Endothelial cell of umbilical vein (primary cell): ENCODE results near the gene PLAC1. TPM values are rescaled to one million over a fixed set of nuclear protein-coding genes. Genes with fewer than 3 reads are reported as not detected.
A peak's percentile ranks its signal among the peaks of the same experiment; 100 is the strongest.

Source experiments
- BruUV-seq: library from RNA; stranded (reverse); fragments of 400-500 nt; replicated peaks from 2 replicates; lab custom pipeline; 2021; lab: Mats Ljungman, UMichigan
- CTCF ChIA-PET: fragments of 300-600, 350-600 bp; sonication (Branson Sonifier 250); formaldehyde crosslinking; loops from one replicate; lab custom pipeline; 2021; ENCODE audit warnings: antibody characterized with exemption, inconsistent platforms; lab: Charles Lee
- POLR2A ChIA-PET: fragments of 300-600, 350-600 bp; sonication (Branson Sonifier 250); formaldehyde crosslinking; loops from one replicate; lab custom pipeline; 2021; ENCODE audit warnings: antibody characterized with exemption, inconsistent platforms; lab: Charles Lee
- DNase-seq: peaks from one replicate; pipeline ENCODE4 v3.0.0-alpha.2; 2011; ENCODE audit warnings: low read depth, low spot score
- FAIRE-seq: peaks from 2 replicates; lab custom pipeline; 2011; peaks lifted over from hg19 to GRCh38; lab: Jason Lieb, UNC
- H2AFZ ChIP-seq: 2 replicates; pipeline ENCODE4 v1.6.0; 2012; ENCODE audit warnings: low read depth, low read length, control low read depth, inconsistent platforms
- H3K27ac ChIP-seq: 2 replicates; pipeline ENCODE4 v1.5.1; 2011; ENCODE audit warnings: low read depth, mild to moderate bottlenecking, control low read depth, low read length, moderate library complexity; ENCODE audit not compliant: insufficient read depth
- H3K27me3 ChIP-seq, 2 experiments: 2 replicates each; pipeline versions ENCODE4 v1.6.0 to v1.6.1; 2011; ENCODE audit warnings: low read length in 2 of 2, mixed read lengths in 1 of 2; ENCODE audit not compliant: control insufficient read depth in 2 of 2, insufficient read depth in 2 of 2
- H3K36me3 ChIP-seq, 2 experiments: 2 replicates in 1 of 2; 3 replicates in 1 of 2; pipeline ENCODE4 v1.5.1; 2011; ENCODE audit warnings: low read length in 2 of 2, mild to moderate bottlenecking in 1 of 2, moderate library complexity in 1 of 2; ENCODE audit not compliant: control insufficient read depth in 2 of 2, insufficient read depth in 2 of 2; ENCODE audit errors: extremely low read depth in 1 of 2
- H3K4me1 ChIP-seq: 3 replicates; pipeline ENCODE4 v1.5.1; 2011; ENCODE audit warnings: mild to moderate bottlenecking, low read length; ENCODE audit not compliant: control insufficient read depth, insufficient read depth; ENCODE audit errors: extremely low read depth
- H3K4me2 ChIP-seq: 2 replicates; pipeline ENCODE4 v1.6.1; 2011; ENCODE audit warnings: low read length, control low read depth, mixed read lengths; ENCODE audit not compliant: insufficient read depth
- H3K4me3 ChIP-seq, 3 experiments: fragments of 200-600 bp in 1 of 3; sonication (generic), shearing (Covaris generic) in 1 of 3; replicated peaks in 1 of 3; 2 replicates each; pipeline ENCODE4 v1.5.1; 2011 to 2016; ENCODE audit warnings: control low read depth in 3 of 3, low read length in 3 of 3, mild to moderate bottlenecking in 2 of 3, inconsistent platforms in 1 of 3, low read depth in 1 of 3, moderate library complexity in 1 of 3; ENCODE audit not compliant: insufficient read depth in 1 of 3
- H3K79me2 ChIP-seq: 2 replicates; pipeline ENCODE4 v1.6.0; 2012; ENCODE audit warnings: low read length, inconsistent platforms; ENCODE audit not compliant: control insufficient read depth, insufficient read depth
- H3K9ac ChIP-seq: replicated peaks from 2 replicates; pipeline ENCODE3; 2011; ENCODE audit warnings: low read length, control low read depth; ENCODE audit not compliant: insufficient read depth; ENCODE audit errors: extremely low read depth
- H3K9me1 ChIP-seq: replicated peaks from 3 replicates; pipeline ENCODE4 v1.6.0; 2011; ENCODE audit warnings: mild to moderate bottlenecking, low read length; ENCODE audit not compliant: control insufficient read depth, insufficient read depth; ENCODE audit errors: extremely low read depth
- H3K9me3 ChIP-seq: replicated peaks from 2 replicates; pipeline ENCODE4 v1.5.1; 2012; ENCODE audit warnings: low read length, inconsistent platforms; ENCODE audit not compliant: control insufficient read depth, insufficient read depth
- H4K20me1 ChIP-seq: replicated peaks from 2 replicates; pipeline ENCODE3; 2011; ENCODE audit warnings: mild to moderate bottlenecking, low read length; ENCODE audit not compliant: control insufficient read depth, insufficient read depth; ENCODE audit errors: extremely low read depth
- EZH2 ChIP-seq: IDR thresholded peaks from 2 replicates; pipeline ENCODE4 v1.6.1; 2012; ENCODE audit warnings: borderline replicate concordance, low read depth, mild to moderate bottlenecking, moderate library complexity, low read length, inconsistent platforms; ENCODE audit not compliant: severe bottlenecking
- FOS ChIP-seq: IDR thresholded peaks from 2 replicates; pipeline ENCODE4 v1.6.1; 2011; ENCODE audit warnings: mild to moderate bottlenecking, low read length, moderate library complexity, borderline replicate concordance; ENCODE audit not compliant: insufficient read depth
- GATA2 ChIP-seq: IDR thresholded peaks from 2 replicates; pipeline ENCODE4 v1.7.0; 2011; ENCODE audit warnings: low read depth, mild to moderate bottlenecking, moderate library complexity, mixed read lengths, low read length; ENCODE audit not compliant: insufficient read length, insufficient read depth
- JUN ChIP-seq: IDR thresholded peaks from 2 replicates; pipeline ENCODE4 v1.6.1; 2011; ENCODE audit warnings: borderline replicate concordance, low read depth; ENCODE audit not compliant: insufficient read length, insufficient read depth
- MYC ChIP-seq: IDR thresholded peaks from one replicate; pipeline ENCODE4 v1.6.1; 2011; ENCODE audit warnings: mild to moderate bottlenecking, low read depth, low read length
- POLR2A ChIP-seq: IDR thresholded peaks from 2 replicates; pipeline ENCODE4 v1.6.1; 2012; ENCODE audit warnings: low read depth, mild to moderate bottlenecking, control low read depth, low read length
- POLR2AphosphoS5 ChIP-seq: IDR thresholded peaks from 2 replicates; pipeline ENCODE4 v1.6.1; 2012; ENCODE audit warnings: low read depth, mild to moderate bottlenecking, control low read depth, low read length, moderate library complexity; ENCODE audit not compliant: insufficient read depth
- dilution Hi-C: fragments of 300-500 bp; cut with MboI; formaldehyde crosslinking; loops from one replicate; pipeline ENCODE4 v1.15.0; 2019; ENCODE audit warnings: low sequenced_read_pairs; ENCODE audit not compliant: extremely low pct_ligation_motif_present
- intact Hi-C: fragments of 100-400 bp; cut with micrococcal nuclease; formaldehyde crosslinking; loops from one replicate; pipeline ENCODE4 v1.10.0; 2022
- polyA plus RNA-seq, 4 experiments: library from polyadenylated mRNA; depleted of rRNA in 3 of 4; stranded (reverse) in 3 of 4; unstranded in 1 of 4; fragments of >200 nt; gene quantifications; 2 replicates each; pipeline versions ENCODE4 v1.2.1 to v1.2.3, GENCODE V29; 2011 to 2012; ENCODE audit warnings: missing spikeins in 1 of 4
- total RNA-seq: library from RNA; stranded (reverse); gene quantifications from 2 replicates; pipeline ENCODE4 v1.2.3, GENCODE V29; 2021
- TF ChIP-seq, protein P1 (sequence below), 2 donors: IDR thresholded peaks; 1 replicate in 1 of 2; 2 replicates in 1 of 2; pipeline ENCODE4 v1.5.1; 2011; ENCODE audit warnings: low read length in 2 of 2, mild to moderate bottlenecking in 2 of 2, moderate library complexity in 2 of 2, control low read depth in 1 of 2, inconsistent platforms in 1 of 2, low read depth in 1 of 2; ENCODE audit not compliant: insufficient read depth in 1 of 2; ENCODE audit errors: extremely low read depth in 1 of 2
- TF ChIP-seq, protein P2 (sequence below): IDR thresholded peaks from 2 replicates; pipeline ENCODE4 v1.6.1; 2011; ENCODE audit not compliant: insufficient read depth, insufficient read length

PLAC1 gene
- total and polyA plus RNA-seq, 2 donors (not counting 3 experiments of a cell fraction or from before 2014, with no cell fraction given) = 0.58 to 2.4 TPM

DNA sequence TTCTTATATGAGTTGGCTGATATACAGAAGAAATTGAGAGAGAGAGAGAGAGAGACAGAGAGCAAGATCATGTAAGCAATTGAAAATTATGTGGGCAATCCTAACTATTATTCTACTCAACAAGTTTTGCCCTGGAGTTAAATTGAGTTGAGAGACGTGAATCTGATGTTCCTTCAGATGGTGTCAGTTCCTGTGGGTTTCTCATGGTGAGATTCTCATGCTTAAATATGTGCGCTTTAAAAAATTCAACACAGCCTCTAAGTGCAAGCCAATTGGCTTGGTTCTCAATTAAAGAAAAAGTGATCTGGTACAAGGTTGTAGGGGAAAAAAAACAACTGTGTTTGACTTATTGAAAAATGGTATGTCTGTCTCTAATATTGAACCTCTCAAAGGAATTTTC, 35.4 kb upstream of the PLAC1 start:
- FAIRE-seq (no peak), DNase-seq (no peak)
- TF ChIP-seq, protein P1, sequence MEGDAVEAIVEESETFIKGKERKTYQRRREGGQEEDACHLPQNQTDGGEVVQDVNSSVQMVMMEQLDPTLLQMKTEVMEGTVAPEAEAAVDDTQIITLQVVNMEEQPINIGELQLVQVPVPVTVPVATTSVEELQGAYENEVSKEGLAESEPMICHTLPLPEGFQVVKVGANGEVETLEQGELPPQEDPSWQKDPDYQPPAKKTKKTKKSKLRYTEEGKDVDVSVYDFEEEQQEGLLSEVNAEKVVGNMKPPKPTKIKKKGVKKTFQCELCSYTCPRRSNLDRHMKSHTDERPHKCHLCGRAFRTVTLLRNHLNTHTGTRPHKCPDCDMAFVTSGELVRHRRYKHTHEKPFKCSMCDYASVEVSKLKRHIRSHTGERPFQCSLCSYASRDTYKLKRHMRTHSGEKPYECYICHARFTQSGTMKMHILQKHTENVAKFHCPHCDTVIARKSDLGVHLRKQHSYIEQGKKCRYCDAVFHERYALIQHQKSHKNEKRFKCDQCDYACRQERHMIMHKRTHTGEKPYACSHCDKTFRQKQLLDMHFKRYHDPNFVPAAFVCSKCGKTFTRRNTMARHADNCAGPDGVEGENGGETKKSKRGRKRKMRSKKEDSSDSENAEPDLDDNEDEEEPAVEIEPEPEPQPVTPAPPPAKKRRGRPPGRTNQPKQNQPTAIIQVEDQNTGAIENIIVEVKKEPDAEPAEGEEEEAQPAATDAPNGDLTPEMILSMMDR (IDR thresholded peaks at IDR 0.05; ENCODE audit: extremely low read depth in 1 of 2, insufficient read depth in 1 of 2, low read depth in 1 of 2, low read length in 2 of 2) = no peak
- TF ChIP-seq JUN (no peak), POLR2AphosphoS5 (no peak), EZH2 (no peak), GATA2 (no peak), POLR2A (no peak), FOS (no peak), MYC (no peak)
- TF ChIP-seq, protein P2, sequence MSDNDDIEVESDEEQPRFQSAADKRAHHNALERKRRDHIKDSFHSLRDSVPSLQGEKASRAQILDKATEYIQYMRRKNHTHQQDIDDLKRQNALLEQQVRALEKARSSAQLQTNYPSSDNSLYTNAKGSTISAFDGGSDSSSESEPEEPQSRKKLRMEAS = no peak
- CTCF ChIA-PET = no interaction called here
- Histone ChIP-seq H3K4me2 (no peak overlapping the region), H3K9me3 (no peaks in the 10 kb centered on the region), H3K79me2 (no peaks in the 10 kb centered on the region), H3K9me1 (no peaks in the 10 kb centered on the region), H4K20me1 (no peaks in the 10 kb centered on the region), H2AFZ (no peak overlapping the region), H3K27ac (peak overlapping the region; percentile 0), H3K27me3 (no peaks in the 10 kb centered on the region), H3K9ac (no peak overlapping the region), H3K36me3 (no peaks in the 10 kb centered on the region), H3K4me1 (peaks cover 43% of the 10 kb centered on the region), H3K4me3 (no peak overlapping the region)
- POLR2A ChIA-PET = no interaction called here
- no TSS peak for BruUV-seq
- dilution Hi-C loops = no loop called here
- intact Hi-C loops = loop anchor here (2.0 kb wide), 2 partner anchors 25 to 71 kb away; no protein-coding TSS in a partner anchor
